Tibial artery (tissue), 4 donors: Measurements from ENCODE around the gene ZNF677.
"Not testable (repeated sequence)": the region's sequence is repeated elsewhere in the genome, so short reads cannot be mapped to it uniquely, and the experiment has no call there.

ENCODE experiments used
- DNase-seq, 2 donors: peaks; one replicate each; pipeline ENCODE4 v3.0.0-alpha.2; 2019
- H3K27ac ChIP-seq, 2 donors: fragments of 200-600 bp; sonication (generic) in 1 of 2; 1 replicate in 1 of 2; 2 replicates in 1 of 2; pipeline ENCODE4 v1.5.1; 2018 to 2019; ENCODE audit warnings: mild to moderate bottlenecking in 1 of 2
- H3K27me3 ChIP-seq, 2 donors: fragments of 200-600 bp; sonication (generic) in 1 of 2; one replicate each; pipeline versions ENCODE4 v1.5.1 to v1.6.0; 2016 to 2019
- H3K36me3 ChIP-seq, 3 donors: fragments of 200-600 bp; sonication (generic) in 2 of 3; one replicate each; pipeline ENCODE4 v1.5.1; 2016 to 2019; ENCODE audit warnings: mild to moderate bottlenecking in 2 of 3
- H3K4me1 ChIP-seq, 4 donors: fragments of 200-600 bp; sonication (generic) in 2 of 4; 1 replicate in 3 of 4; 2 replicates in 1 of 4; pipeline ENCODE4 v1.5.1; 2016 to 2019
- H3K4me3 ChIP-seq, 2 donors: fragments of 200-600 bp; sonication (generic) in 1 of 2; 1 replicate in 1 of 2; 2 replicates in 1 of 2; pipeline ENCODE4 v1.5.1; 2018 to 2019; ENCODE audit warnings: mild to moderate bottlenecking in 2 of 2
- H3K9me3 ChIP-seq, 3 donors: fragments of 200-600 bp; sonication (generic) in 1 of 3; one replicate each; pipeline ENCODE4 v1.5.1; 2016 to 2019
- intact Hi-C: fragments of 100-400 bp; cut with DNase I; formaldehyde crosslinking; loops from one replicate; pipeline ENCODE4 v1.15.0; 2023; ENCODE audit warnings: low total_unique reads
- TF ChIP-seq, protein P1 (sequence below), 2 experiments: fragments of 200-600 bp in 1 of 2; fragments of 450-650 bp in 1 of 2; IDR thresholded peaks; one replicate each; pipeline ENCODE4 v1.5.1; 2017 to 2019; ENCODE audit warnings: antibody characterized with exemption in 2 of 2, mild to moderate bottlenecking in 1 of 2, moderate library complexity in 1 of 2

Gene ZNF677

DNA sequence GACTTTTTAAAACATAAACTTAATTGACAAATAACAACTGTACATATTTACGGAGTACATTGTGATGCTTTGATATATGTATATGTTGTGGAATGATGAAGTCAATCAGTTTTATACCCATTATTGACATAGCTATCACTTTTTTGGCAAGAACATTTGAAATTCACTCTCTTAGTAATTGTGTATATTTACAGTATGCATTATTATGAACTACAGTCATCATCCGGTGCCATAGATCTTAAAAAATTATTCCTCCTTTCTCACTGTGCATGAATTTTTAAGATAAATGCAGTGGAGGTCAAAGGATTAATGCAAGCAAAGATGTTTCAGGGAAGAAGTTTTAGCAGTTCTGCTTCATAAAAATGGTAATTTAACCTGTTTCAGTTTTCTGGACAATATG lies 20.8 kb upstream of the ZNF677 start:
- H3K9me3 ChIP-seq: no peaks in the 10 kb centered on the region
- no peaks in the 10 kb centered on the region for H3K36me3 ChIP-seq
- TF ChIP-seq, protein P1, sequence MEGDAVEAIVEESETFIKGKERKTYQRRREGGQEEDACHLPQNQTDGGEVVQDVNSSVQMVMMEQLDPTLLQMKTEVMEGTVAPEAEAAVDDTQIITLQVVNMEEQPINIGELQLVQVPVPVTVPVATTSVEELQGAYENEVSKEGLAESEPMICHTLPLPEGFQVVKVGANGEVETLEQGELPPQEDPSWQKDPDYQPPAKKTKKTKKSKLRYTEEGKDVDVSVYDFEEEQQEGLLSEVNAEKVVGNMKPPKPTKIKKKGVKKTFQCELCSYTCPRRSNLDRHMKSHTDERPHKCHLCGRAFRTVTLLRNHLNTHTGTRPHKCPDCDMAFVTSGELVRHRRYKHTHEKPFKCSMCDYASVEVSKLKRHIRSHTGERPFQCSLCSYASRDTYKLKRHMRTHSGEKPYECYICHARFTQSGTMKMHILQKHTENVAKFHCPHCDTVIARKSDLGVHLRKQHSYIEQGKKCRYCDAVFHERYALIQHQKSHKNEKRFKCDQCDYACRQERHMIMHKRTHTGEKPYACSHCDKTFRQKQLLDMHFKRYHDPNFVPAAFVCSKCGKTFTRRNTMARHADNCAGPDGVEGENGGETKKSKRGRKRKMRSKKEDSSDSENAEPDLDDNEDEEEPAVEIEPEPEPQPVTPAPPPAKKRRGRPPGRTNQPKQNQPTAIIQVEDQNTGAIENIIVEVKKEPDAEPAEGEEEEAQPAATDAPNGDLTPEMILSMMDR (IDR thresholded peaks at IDR 0.05): no peak
- H3K27ac ChIP-seq: no peak overlapping the region
- H3K27me3 ChIP-seq: peaks cover 0 to 4% of the 10 kb centered on the region in 2 donors
- no peak for DNase-seq
- intact Hi-C loops: no loop called here
- no peaks in the 10 kb centered on the region for H3K4me1 ChIP-seq
- H3K4me3 ChIP-seq: no peak overlapping the region

DNA sequence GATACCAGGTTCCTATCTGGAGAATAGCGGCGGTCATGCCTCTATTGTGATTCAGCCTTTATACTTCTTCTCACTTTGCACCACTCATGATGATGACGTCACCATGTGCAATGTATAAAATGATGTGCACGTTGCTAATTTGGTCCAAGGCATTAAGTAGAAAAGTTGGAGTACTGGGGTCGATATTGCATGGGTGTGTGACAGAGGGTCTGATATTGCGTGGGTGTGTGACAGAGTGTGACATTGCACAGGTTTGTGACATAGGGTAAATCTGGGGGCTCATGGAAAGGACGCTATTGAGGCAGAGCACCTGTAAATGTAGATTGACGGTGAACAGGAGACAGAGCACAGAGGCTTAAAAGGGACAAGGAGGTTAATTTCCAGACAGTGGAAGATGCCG lies 17.4 kb upstream of the ZNF677 start:
- no peak overlapping the region for H3K4me3 ChIP-seq
- no peaks in the 10 kb centered on the region for H3K36me3 ChIP-seq
- peaks cover 0 to 4% of the 10 kb centered on the region in 2 donors for H3K27me3 ChIP-seq
- H3K9me3 ChIP-seq: no peaks in the 10 kb centered on the region
- no peak for DNase-seq
- intact Hi-C loops: no loop called here
- TF ChIP-seq, protein P1 (IDR thresholded peaks at IDR 0.05): no peak
- H3K4me1 ChIP-seq: no peaks in the 10 kb centered on the region
- H3K27ac ChIP-seq: no peak overlapping the region

DNA sequence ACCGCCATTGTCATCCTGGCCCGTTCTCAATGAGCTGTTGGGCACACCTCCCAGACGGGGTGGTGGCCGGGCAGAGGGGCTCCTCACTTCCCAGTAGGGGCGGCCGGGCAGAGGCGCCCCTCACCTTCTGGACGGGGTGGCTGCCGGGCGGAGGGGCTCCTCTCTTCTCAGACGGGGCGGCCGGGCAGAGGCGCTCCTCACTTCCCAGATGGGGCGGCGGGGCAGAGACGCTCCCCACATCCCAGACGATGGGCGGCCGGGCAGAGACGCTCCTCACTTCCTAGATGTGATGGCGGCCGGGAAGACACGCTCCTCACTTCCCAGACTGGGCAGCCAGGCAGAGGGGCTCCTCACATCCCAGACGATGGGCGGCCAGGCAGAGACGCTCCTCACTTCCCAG lies 15.2 kb upstream of the ZNF677 start:
- H3K4me1 ChIP-seq, DNase-seq, H3K36me3 ChIP-seq, H3K27me3 ChIP-seq, H3K27ac ChIP-seq, H3K9me3 ChIP-seq, intact Hi-C loops, H3K4me3 ChIP-seq: not testable (repeated sequence)

DNA sequence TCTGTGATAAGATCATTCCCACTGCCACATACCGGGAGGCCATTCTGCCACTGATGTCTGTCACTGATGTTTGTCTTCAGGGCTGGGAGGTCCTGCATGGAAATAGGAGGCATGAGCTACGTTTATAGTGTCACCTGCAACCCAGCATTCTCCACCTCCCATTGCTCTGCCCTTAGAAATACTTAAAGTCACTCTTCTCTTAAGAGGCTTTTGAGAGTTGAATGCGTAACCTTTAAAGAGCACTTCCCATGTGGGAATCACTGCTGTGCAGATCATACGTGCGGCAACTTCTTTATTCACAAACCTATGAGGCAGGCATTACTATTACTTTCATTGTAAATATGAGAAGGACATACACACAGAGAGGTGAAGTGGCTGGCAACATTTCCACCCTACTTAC lies 12.9 kb upstream of the ZNF677 start, which contains the start of gene VN1R4:
Gene VN1R4, minus strand, starts transcription at position 101 of the 400 bp plus-strand sequence. Its CDS starts 58 bp downstream, at position 43.
- H3K4me3 ChIP-seq, H3K27me3 ChIP-seq, H3K9me3 ChIP-seq, intact Hi-C loops, DNase-seq, H3K36me3 ChIP-seq, H3K27ac ChIP-seq, H3K4me1 ChIP-seq: not testable (repeated sequence)

DNA sequence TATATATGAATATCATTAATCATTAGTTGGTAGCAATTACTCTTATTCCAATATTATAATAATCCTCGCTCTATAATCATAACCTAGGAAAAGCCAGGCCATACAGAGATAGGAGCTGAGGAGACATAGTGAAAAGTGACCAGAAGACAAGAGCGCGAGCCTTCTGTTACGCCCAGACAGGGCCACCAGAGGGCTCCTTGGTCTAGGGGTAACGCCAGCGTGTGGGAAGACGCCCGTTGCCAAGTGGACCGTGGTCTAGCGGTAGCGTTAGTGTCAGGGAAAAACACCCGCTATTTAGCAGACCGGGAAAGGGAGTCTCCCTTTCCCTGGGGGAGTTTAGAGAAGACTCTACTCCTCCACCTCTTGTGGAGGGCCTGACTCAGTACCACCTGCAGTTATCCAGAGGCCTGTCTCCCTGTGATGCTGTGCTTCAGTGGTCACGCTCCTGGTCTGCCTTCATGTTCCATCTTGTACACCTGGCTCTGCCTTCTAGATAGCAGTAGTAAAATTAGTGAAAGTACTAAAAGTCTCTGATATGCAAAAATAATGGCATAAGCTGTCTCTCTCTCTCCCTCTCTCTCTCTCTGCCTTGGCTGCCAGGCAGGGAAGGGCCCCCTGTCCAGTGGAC lies 3.2 kb upstream of the ZNF677 start, which contains the start of gene VN1R2:
Gene VN1R2, plus strand, starts transcription at position 578 of the 628 bp plus-strand sequence. CDS start 84 bp downstream, outside the sequence.
- not testable (repeated sequence) for DNase-seq, H3K9me3 ChIP-seq, H3K27ac ChIP-seq, H3K36me3 ChIP-seq, H3K4me3 ChIP-seq, H3K27me3 ChIP-seq
- intact Hi-C loops: loop anchor here (10.0 kb wide), 2 partner anchors 63 to 67 kb away; partner anchors contain the start of gene ZNF665
- H3K4me1 ChIP-seq: peaks cover 0 to 15% (median 10%) of the 10 kb centered on the region in 4 donors

DNA sequence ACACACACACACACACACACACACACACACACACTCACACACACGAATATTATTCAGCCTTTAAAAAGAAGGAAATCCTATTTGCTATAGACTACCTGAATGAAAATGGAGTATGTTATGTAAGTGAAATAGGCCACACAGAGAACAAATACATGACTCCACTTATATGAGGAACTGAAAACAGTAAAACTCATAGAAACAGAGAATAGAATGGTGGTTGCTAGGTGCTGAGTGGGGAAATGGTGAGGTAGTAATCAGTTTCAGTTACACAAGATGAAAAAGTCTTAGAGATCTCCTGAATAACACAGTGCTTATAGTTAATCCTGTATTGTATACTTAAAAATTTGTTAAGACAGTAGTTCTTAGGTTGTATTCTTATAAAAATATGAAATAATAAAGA lies 8.2 kb downstream of the ZNF677 start:
- H3K4me1 ChIP-seq: no peaks in the 10 kb centered on the region
- peaks cover 13 to 76% (median 74%) of the 10 kb centered on the region in 3 donors for H3K9me3 ChIP-seq
- intact Hi-C loops: no loop called here
- no peak overlapping the region for H3K27ac ChIP-seq
- no peaks in the 10 kb centered on the region for H3K27me3 ChIP-seq
- TF ChIP-seq, protein P1 (IDR thresholded peaks at IDR 0.05): no peak
- H3K4me3 ChIP-seq: no peak overlapping the region
- no peak for DNase-seq
- peaks cover 94 to 97% (median 96%) of the 10 kb centered on the region in 3 donors for H3K36me3 ChIP-seq

DNA sequence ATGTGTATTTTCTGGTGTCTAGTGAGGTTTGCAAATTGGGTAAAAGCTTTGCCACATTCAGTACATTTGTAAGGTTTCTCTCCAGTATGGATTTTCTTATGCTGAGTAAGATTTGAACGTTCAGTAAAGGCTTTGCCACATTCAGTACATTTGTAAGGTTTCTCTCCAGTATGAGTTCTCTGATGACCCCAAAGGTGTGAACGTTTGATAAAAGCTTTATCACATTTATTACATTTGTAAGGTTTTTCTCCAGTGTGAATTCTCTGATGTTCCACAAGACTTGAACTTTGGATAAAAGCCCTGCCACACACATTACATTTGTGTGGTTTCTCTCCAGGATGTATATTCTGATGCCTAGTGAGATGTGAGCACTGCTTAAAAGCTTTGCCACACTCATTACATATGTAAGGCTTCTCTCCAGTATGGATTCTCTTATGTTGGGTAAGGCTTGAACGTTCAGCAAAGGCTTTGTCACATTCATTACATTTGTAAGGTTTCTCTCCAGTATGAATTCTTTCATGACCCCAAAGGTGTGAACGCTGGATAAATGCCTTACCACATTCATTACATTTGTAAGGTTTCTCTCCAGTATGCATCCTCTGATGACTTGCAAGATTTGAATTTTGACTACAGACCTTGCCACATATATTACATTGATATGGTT lies 17.4 kb downstream of the ZNF677 start:
- Histone ChIP-seq H3K4me3 (no peak overlapping the region), H3K36me3 (peaks cover 56 to 96% (median 91%) of the 10 kb centered on the region in 3 donors), H3K27me3 (no peaks in the 10 kb centered on the region), H3K9me3 (peaks cover 25 to 100% (median 100%) of the 10 kb centered on the region in 3 donors), H3K27ac (no peak overlapping the region), H3K4me1 (no peaks in the 10 kb centered on the region)
- intact Hi-C loops: no loop called here
- TF ChIP-seq, protein P1 (IDR thresholded peaks at IDR 0.05): no peak
- DNase-seq: no peak
